PFSK-1 (cell line): ENCODE data around the gene KCNIP1.

Experiments
- FOXP2 ChIP-seq: optimal IDR thresholded peaks from 2 replicates; pipeline ENCODE3; 2011; ENCODE audit warnings: borderline replicate concordance, control low read depth, inconsistent platforms; ENCODE audit not compliant: insufficient read depth; ENCODE audit errors: extremely low read length, extremely low read depth
- POLR2AphosphoS5 ChIP-seq: IDR thresholded peaks from 2 replicates; pipeline ENCODE4 v1.6.1; 2012; ENCODE audit warnings: low read depth, mild to moderate bottlenecking, control low read depth, low read length, moderate library complexity
- REST ChIP-seq, 2 experiments: IDR thresholded peaks; 2 replicates each; pipeline versions ENCODE4 v1.6.1 to v1.8.0; 2011 to 2012; ENCODE audit warnings: low read depth in 2 of 2, low read length in 2 of 2, control low read depth in 1 of 2, inconsistent platforms in 1 of 2, mild to moderate bottlenecking in 1 of 2, moderate library complexity in 1 of 2; ENCODE audit not compliant: insufficient read depth in 1 of 2

- no peak for TF ChIP-seq FOXP2
- TF ChIP-seq REST (IDR thresholded peaks at IDR 0.05; ENCODE audit: insufficient read depth in 1 of 2, low read depth in 2 of 2, low read length in 2 of 2): no peak
- TF ChIP-seq POLR2AphosphoS5: no peak
These were observed 156.7 kb downstream of the KCNIP1 start for GRCh38 chr5:170660531-170660930.
